Panc1 (cell line): ENCODE data around the gene PTGIS. TPM values are rescaled to one million over a fixed set of nuclear protein-coding genes. Genes with fewer than 3 reads are reported as not detected.

ENCODE experiments used
- ATAC-seq: fragments of 200-7000 bp; cut with Tn5 transposase; 2 replicates; pipeline ENCODE4 v1.9.1; 2020; ENCODE audit warnings: mild to moderate bottlenecking, moderate library complexity
- BruUV-seq: library from RNA; stranded (reverse); fragments of 400-500 nt; replicated peaks from 2 replicates; lab custom pipeline; 2021; lab: Mats Ljungman, UMichigan
- CTCF ChIA-PET: fragments of 300-600 bp; sonication (Branson Sonifier 250); formaldehyde crosslinking; loops from one replicate; lab custom pipeline; 2022; ENCODE audit warnings: antibody characterized with exemption; lab: Charles Lee
- POLR2A ChIA-PET: fragments of 300-600 bp; sonication (Branson Sonifier 250); formaldehyde crosslinking; loops from one replicate; lab custom pipeline; 2022; ENCODE audit warnings: antibody characterized with exemption; lab: Charles Lee
- DNase-seq: peaks from one replicate; pipeline ENCODE4 v3.0.0-alpha.2; 2010; ENCODE audit warnings: low read depth, low spot score
- H3K27ac ChIP-seq: 2 replicates; pipeline ENCODE4 v1.5.1; 2011; ENCODE audit warnings: mild to moderate bottlenecking, low read length, inconsistent platforms
- H3K27me3 ChIP-seq: fragments of 200-500 bp; sonication (Bioruptor generic); 2 replicates; pipeline ENCODE4 v1.6.0; 2014; ENCODE audit warnings: low read length, inconsistent platforms; ENCODE audit not compliant: control insufficient read depth, insufficient read depth
- H3K36me3 ChIP-seq: fragments of 200-500 bp; sonication (Bioruptor generic); 2 replicates; pipeline ENCODE4 v1.5.1; 2014; ENCODE audit warnings: inconsistent platforms, mild to moderate bottlenecking, low read length, moderate library complexity; ENCODE audit not compliant: control insufficient read depth, insufficient read depth
- H3K4me1 ChIP-seq: 2 replicates; pipeline ENCODE4 v1.5.1; 2011; ENCODE audit warnings: inconsistent platforms, mild to moderate bottlenecking, low read length, moderate library complexity; ENCODE audit not compliant: control insufficient read depth, insufficient read depth
- H3K4me3 ChIP-seq, 2 experiments: 2 replicates each; pipeline ENCODE4 v1.5.1; 2011 to 2012; ENCODE audit warnings: low read depth in 2 of 2, low read length in 2 of 2, mild to moderate bottlenecking in 2 of 2, inconsistent platforms in 1 of 2, moderate library complexity in 1 of 2
- H3K9me3 ChIP-seq: fragments of 200-500 bp; sonication (Bioruptor generic); 2 replicates; pipeline ENCODE4 v1.5.1; 2014; ENCODE audit warnings: low read depth, mild to moderate bottlenecking, inconsistent platforms, low read length, moderate library complexity; ENCODE audit not compliant: control insufficient read depth, insufficient read depth
- CTCF ChIP-seq: fragments of 450-650 bp; IDR thresholded peaks from 2 replicates; pipeline ENCODE4 v1.5.1; 2017; ENCODE audit warnings: mild to moderate bottlenecking
- POLR2AphosphoS5 ChIP-seq: IDR thresholded peaks from 2 replicates; pipeline ENCODE4 v1.6.1; 2012; ENCODE audit warnings: mild to moderate bottlenecking, low read depth, low read length, moderate library complexity
- REST ChIP-seq, 2 experiments: IDR thresholded peaks; 2 replicates each; pipeline ENCODE4 v1.6.1; 2011 to 2012; ENCODE audit warnings: low read depth in 2 of 2, control low read depth in 1 of 2, low read length in 1 of 2, mild to moderate bottlenecking in 1 of 2, moderate library complexity in 1 of 2; ENCODE audit not compliant: insufficient read depth in 1 of 2
- SIN3A ChIP-seq: IDR thresholded peaks from 2 replicates; pipeline ENCODE4 v1.6.1; 2012; ENCODE audit warnings: low read depth, mild to moderate bottlenecking, low read length, moderate library complexity, borderline replicate concordance; ENCODE audit not compliant: insufficient read depth
- TCF7L2 ChIP-seq: IDR thresholded peaks from 2 replicates; pipeline ENCODE4 v1.6.1; 2011; ENCODE audit warnings: mild to moderate bottlenecking, low read depth, low read length, inconsistent platforms
- in situ Hi-C: cut with HindIII; loops from 2 replicates; pipeline ENCODE4 v1.10.0; 2016; ENCODE audit warnings: low sequenced_read_pairs, low pct_unique_long_range_greater_than_20kb
- intact Hi-C: fragments of 100-400 bp; cut with micrococcal nuclease; formaldehyde crosslinking; loops from one replicate; pipeline ENCODE4 v1.10.0; 2022; ENCODE audit not compliant: unreplicated experiment
- total RNA-seq: library from RNA; stranded (reverse); gene quantifications from one replicate; pipeline ENCODE4 v1.2.1, GENCODE V29; 2021; ENCODE audit not compliant: unreplicated experiment

Gene PTGIS
- total RNA-seq, 1 experiment from 2014 or later: 4.4 TPM

- TF ChIP-seq TCF7L2 (no peak), POLR2AphosphoS5 (no peak), REST (IDR thresholded peaks at IDR 0.05; ENCODE audit: insufficient read depth in 1 of 2, low read depth in 2 of 2, low read length in 1 of 2) (no peak), SIN3A (no peak), CTCF (no peak)
- Histone ChIP-seq H3K27ac (no peak overlapping the region), H3K4me1 (peaks cover 14% of the 10 kb centered on the region), H3K9me3 (no peaks in the 10 kb centered on the region), H3K4me3 (no peak overlapping the region), H3K36me3 (no peaks in the 10 kb centered on the region), H3K27me3 (no peaks in the 10 kb centered on the region)
- in situ Hi-C loops (no loop called here), intact Hi-C loops (no loop called here)
- BruUV-seq: no TSS peak
- POLR2A ChIA-PET: interaction anchor here (0.5 to 0.7 kb wide), 3 partner anchors 9 to 97 kb away, joined by 3 to 9 read pairs (median 4); no protein-coding TSS in a partner anchor
- no peak for ATAC-seq
- no peak for DNase-seq
- CTCF ChIA-PET: no interaction called here
These were observed 10.5 kb upstream of the PTGIS start for GRCh38 chr20:49578436-49578835.

- no peak for TF ChIP-seq SIN3A
- TF ChIP-seq REST (IDR thresholded peaks at IDR 0.05; ENCODE audit: insufficient read depth in 1 of 2, low read depth in 2 of 2, low read length in 1 of 2): no peak
- TF ChIP-seq TCF7L2: no peak
- no peak overlapping the region for H3K4me3 ChIP-seq
- DNase-seq (no peak), ATAC-seq (no peak)
- no peak overlapping the region for H3K27ac ChIP-seq
- in situ Hi-C loops (no loop called here), intact Hi-C loops (no loop called here)
- no peaks in the 10 kb centered on the region for H3K27me3 ChIP-seq
- ChIA-PET CTCF (no interaction called here), POLR2A (no interaction called here)
- peaks cover 18% of the 10 kb centered on the region for H3K4me1 ChIP-seq
- H3K36me3 ChIP-seq: no peaks in the 10 kb centered on the region
- no TSS peak for BruUV-seq
- no peaks in the 10 kb centered on the region for H3K9me3 ChIP-seq
These were observed 7.7 kb upstream of the PTGIS start for GRCh38 chr20:49575551-49576060.
